Kidney (tissue), 14 donors: ENCODE results near the gene BMP7. TPM values are rescaled to one million over a fixed set of nuclear protein-coding genes. Genes with fewer than 3 reads are reported as not detected.

Experiments
- DNase-seq, 5 donors: peaks; one replicate each; pipeline ENCODE4 v3.0.0-alpha.2; 2013 to 2020
- FAIRE-seq: peaks from 2 replicates; lab custom pipeline; 2012; peaks lifted over from hg19 to GRCh38; lab: Jason Lieb, UNC
- H3K27ac ChIP-seq, 2 donors: one replicate each; pipeline ENCODE4 v1.7.0; 2013; ENCODE audit warnings: low read depth in 2 of 2, low read length in 2 of 2, inconsistent platforms in 1 of 2
- H3K27me3 ChIP-seq: one replicate; pipeline ENCODE4 v1.7.1; 2013; ENCODE audit warnings: low read length, inconsistent platforms; ENCODE audit not compliant: control insufficient read depth, insufficient read depth
- H3K36me3 ChIP-seq, 3 donors: one replicate each; pipeline versions ENCODE4 v1.7.0 to v1.7.1; 2013; ENCODE audit warnings: low read length in 3 of 3, control low read depth in 1 of 3, inconsistent platforms in 1 of 3; ENCODE audit not compliant: insufficient read depth in 3 of 3, control insufficient read depth in 2 of 3
- H3K4me1 ChIP-seq, 3 donors: one replicate each; pipeline versions ENCODE4 v1.7.0 to v1.7.1; 2013; ENCODE audit warnings: low read length in 3 of 3, inconsistent platforms in 1 of 3, low read depth in 1 of 3; ENCODE audit not compliant: control insufficient read depth in 2 of 3, insufficient read depth in 2 of 3
- H3K4me3 ChIP-seq, 3 donors: one replicate each; pipeline versions ENCODE4 v1.7.0 to v1.8.1; 2013; ENCODE audit warnings: low read length in 3 of 3, control low read depth in 1 of 3, inconsistent platforms in 1 of 3
- H3K9ac ChIP-seq, 3 donors: one replicate each; pipeline versions ENCODE4 v1.7.0 to v1.7.1; 2013; ENCODE audit warnings: low read length in 3 of 3, control low read depth in 1 of 3, inconsistent platforms in 1 of 3
- H3K9me3 ChIP-seq, 3 donors: one replicate each; pipeline versions ENCODE4 v1.7.0 to v1.7.1; 2013; ENCODE audit warnings: low read length in 3 of 3, control low read depth in 1 of 3, inconsistent platforms in 1 of 3; ENCODE audit not compliant: control insufficient read depth in 2 of 3, insufficient read depth in 1 of 3
- CTCF ChIP-seq: IDR thresholded peaks from 3 replicates; pipeline ENCODE4 v1.5.1; 2012; ENCODE audit warnings: mild to moderate bottlenecking, moderate library complexity, borderline replicate concordance; ENCODE audit not compliant: insufficient read depth; ENCODE audit errors: extremely low read depth
- intact Hi-C: fragments of 100-400 bp; cut with DNase I; formaldehyde crosslinking; loops from one replicate; pipeline ENCODE4 v1.11.1; 2022
- polyA plus RNA-seq: library from polyadenylated mRNA; stranded (reverse); fragments of 350-450 nt; fragmentation: Illumina TruSeq; extraction: RNeasy Lipid Tissue Mini Kit (QIAGEN cat#74804); gene quantifications from one replicate; pipeline ENCODE4 v1.2.3, GENCODE V29; 2014; ENCODE audit warnings: low read depth, low replicate concordance; ENCODE audit not compliant: insufficient read depth
- total RNA-seq: library from RNA; stranded (reverse); fragmentation: NEBNext Ultra II Directional; extraction: Animal tissue kit (Norgen Biotek cat#: 25700); gene quantifications from one replicate; pipeline ENCODE4 v1.2.1, GENCODE V29; 2021
- donor health status: control.
- donor health status: control.
- donor health status: control.
- donor health status: control.
- donor health status: control.
- donor health status: DM: yes; HTN: yes; CAD: no.
- donor health status: Normal renal cell carcinoma (clear cell type).

The BMP7 gene
- total and polyA plus RNA-seq, 2 donors from 2014 or later, result 1.6 to 11.3 TPM

GRCh38 chr20:57244221-57244585 is 22.2 kb downstream of the BMP7 start:
- H3K27me3 ChIP-seq, result no peaks in the 10 kb centered on the region
- FAIRE-seq (no peak), DNase-seq (peak in 1 of 5 donors; percentile 79)
- no peaks in the 10 kb centered on the region for H3K9me3 ChIP-seq
- H3K27ac ChIP-seq, result no peak overlapping the region
- no peaks in the 10 kb centered on the region for H3K4me1 ChIP-seq
- intact Hi-C loops, result no loop called here
- no peaks in the 10 kb centered on the region for H3K36me3 ChIP-seq
- H3K9ac ChIP-seq, result no peak overlapping the region
- H3K4me3 ChIP-seq, result no peak overlapping the region
- TF ChIP-seq CTCF, result no peak

DNA sequence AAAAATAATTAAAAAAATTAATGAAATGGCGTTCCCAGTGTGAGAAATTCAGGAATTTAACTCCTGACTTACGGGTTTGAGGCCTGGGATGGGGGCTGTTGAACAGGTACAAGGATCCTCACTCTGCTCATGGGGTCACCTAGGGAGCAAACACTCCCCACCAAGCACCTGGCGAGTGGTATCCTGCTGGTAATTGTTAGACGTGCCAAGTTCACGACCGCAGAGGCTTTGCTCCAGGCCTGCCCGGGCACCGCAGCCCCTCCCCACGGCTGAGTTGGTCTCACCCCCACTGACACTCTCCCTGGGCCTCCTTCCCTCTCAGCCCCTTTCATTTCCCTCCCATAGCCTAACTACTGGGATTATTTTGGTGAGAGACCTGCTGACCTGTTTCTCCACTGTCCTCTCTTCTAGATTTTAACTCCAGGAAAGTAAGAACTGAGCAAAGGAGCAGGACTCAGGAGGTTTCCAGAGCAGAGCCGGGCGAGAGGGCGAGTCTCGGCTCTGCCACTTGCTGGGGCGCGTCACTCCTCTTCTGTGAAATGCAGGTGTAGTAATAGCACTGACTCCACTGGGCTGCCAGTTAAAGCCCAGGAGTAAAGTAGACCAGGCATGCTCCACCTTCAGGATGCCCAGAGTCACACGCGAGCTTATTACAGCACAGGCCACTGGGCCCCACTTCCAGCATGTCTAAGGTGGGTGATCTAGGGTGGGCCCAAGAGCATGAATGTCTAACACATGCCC is 22.8 kb downstream of the BMP7 start:
- Histone ChIP-seq H3K9me3 (no peaks in the 10 kb centered on the region), H3K4me1 (no peaks in the 10 kb centered on the region), H3K27me3 (no peaks in the 10 kb centered on the region), H3K9ac (no peak overlapping the region), H3K4me3 (no peak overlapping the region), H3K27ac (no peak overlapping the region), H3K36me3 (no peaks in the 10 kb centered on the region)
- peak in 1 of 5 donors; percentile 43 for DNase-seq
- no peak for TF ChIP-seq CTCF
- no peak for FAIRE-seq
- intact Hi-C loops, result no loop called here

GRCh38 chr20:57242414-57242813 is 24.0 kb downstream of the BMP7 start:
- TF ChIP-seq CTCF, result no peak
- DNase-seq (no peak), FAIRE-seq (no peak)
- Histone ChIP-seq H3K9me3 (no peaks in the 10 kb centered on the region), H3K4me3 (no peak overlapping the region), H3K36me3 (no peaks in the 10 kb centered on the region), H3K27me3 (no peaks in the 10 kb centered on the region), H3K4me1 (peaks cover 0 to 5% (median 0%) of the 10 kb centered on the region in 3 donors), H3K27ac (no peak overlapping the region), H3K9ac (no peak overlapping the region)
- intact Hi-C loops, result no loop called here
